Adipose tissue (tissue), 3 donors: ENCODE results near the gene COL11A1. TPM values are rescaled to one million over a fixed set of nuclear protein-coding genes. Genes with fewer than 3 reads are reported as not detected.
"Not testable (repeated sequence)": the region's sequence is repeated elsewhere in the genome, so short reads cannot be mapped to it uniquely, and the experiment has no call there.

Experiments used
- H3K27ac ChIP-seq: one replicate; pipeline ENCODE4 v1.5.1; 2013; ENCODE audit warnings: low read depth, low read length
- WGBS, 3 donors: extraction: QIAGEN DNeasy Blood & Tissue Kit; methylation state at CpG; one replicate each; pipeline ENCODE4 v1.1.7; 2013; 5-methylcytosine and 5-hydroxymethylcytosine counted together
- polyA plus RNA-seq, 3 donors: library from polyadenylated mRNA; stranded (reverse); fragments of 200-250 nt; gene quantifications; one replicate each; pipeline ENCODE4 v1.2.3, GENCODE V29; 2013
- donor health status: healthy with polysubstance abuse.
- donor health status: Bipolar disorder and iron deficiency.
- donor health status: healthy.

The COL11A1 gene
- polyA plus RNA-seq, result under 1 TPM; 0.03 to 0.33 (median 0.11) TPM

- 4 to 11% (median 10%) methylated on average over 34 of the region's 34 CpGs for WGBS, 3 donors
- no peak within 1 kb of the TSS for H3K27ac ChIP-seq
These were observed at the start of gene COL11A1 for GRCh38 chr1:103108376-103109150. COL11A1 (minus strand) TSS chr1:103108522; CDS start chr1:103108178, 344 bp downstream.

- WGBS, 3 donors, result 61 to 67% (median 67%) methylated on average over 4 of the region's 4 CpGs
- no peak overlapping the region for H3K27ac ChIP-seq
These were observed 48.6 kb upstream of the COL11A1 start for GRCh38 chr1:103156966-103157365.

GRCh38 chr1:103146166-103146565, 37.8 kb upstream of the COL11A1 start:
- no peak overlapping the region for H3K27ac ChIP-seq

GRCh38 chr1:103145449-103145848, 37.1 kb upstream of the COL11A1 start:
- WGBS, 3 donors, result 20 to 74% (median 73%) methylated on average over 1 of the region's 1 CpG

GRCh38 chr1:103144681-103145080, 36.4 kb upstream of the COL11A1 start:
- H3K27ac ChIP-seq, result no peak overlapping the region
- WGBS, 3 donors, result 67 to 84% (median 68%) methylated on average over 2 of the region's 2 CpGs

More at GRCh38 chr1:103145449-103145848, 37.1 kb upstream of the COL11A1 start:
- no peak overlapping the region for H3K27ac ChIP-seq

- H3K27ac ChIP-seq, result no peak overlapping the region
- WGBS, 3 donors, result 45 to 54% (median 47%) methylated on average over 2 of the region's 2 CpGs
These were observed 34.1 kb upstream of the COL11A1 start for GRCh38 chr1:103142461-103142860.

- H3K27ac ChIP-seq, result no peak overlapping the region
- WGBS, 3 donors, result 72 to 84% (median 80%) methylated on average over 1 of the region's 1 CpG
These were observed 21.5 kb upstream of the COL11A1 start for GRCh38 chr1:103129796-103130195.

- 21 to 65% (median 32%) methylated on average over 1 of the region's 1 CpG for WGBS, 3 donors
- no peak overlapping the region for H3K27ac ChIP-seq
These were observed 20.9 kb upstream of the COL11A1 start for GRCh38 chr1:103129255-103129654.

- 73 to 76% (median 75%) methylated on average over 2 of the region's 2 CpGs for WGBS, 3 donors
- not testable (repeated sequence) for H3K27ac ChIP-seq
These were observed 19.9 kb upstream of the COL11A1 start for GRCh38 chr1:103128256-103128655.

- 63 to 80% (median 77%) methylated on average over 2 of the region's 2 CpGs for WGBS, 3 donors
- H3K27ac ChIP-seq, result no peak overlapping the region
These were observed 16.9 kb upstream of the COL11A1 start for GRCh38 chr1:103125219-103125618.

- no peak overlapping the region for H3K27ac ChIP-seq
- 79 to 85% (median 82%) methylated on average over 2 of the region's 2 CpGs for WGBS, 3 donors
These were observed 14.8 kb upstream of the COL11A1 start for GRCh38 chr1:103122983-103123720.

- H3K27ac ChIP-seq, result no peak overlapping the region
- WGBS, 3 donors, result 48 to 72% (median 65%) methylated on average over 2 of the region's 2 CpGs
These were observed 12.7 kb upstream of the COL11A1 start for GRCh38 chr1:103120981-103121380.

- no peak overlapping the region for H3K27ac ChIP-seq
These were observed 4.2 kb upstream of the COL11A1 start for GRCh38 chr1:103112546-103112945.

- no peak overlapping the region for H3K27ac ChIP-seq
- 74 to 83% (median 79%) methylated on average over 1 of the region's 1 CpG for WGBS, 3 donors
These were observed 3.6 kb upstream of the COL11A1 start for GRCh38 chr1:103111926-103112325.

- H3K27ac ChIP-seq, result no peak overlapping the region
- WGBS, 3 donors, result 0 to 37% (median 0%) methylated on average over 1 of the region's 1 CpG
These were observed 2.4 kb upstream of the COL11A1 start for GRCh38 chr1:103110701-103111100.

GRCh38 chr1:103109311-103109920, 1.1 kb upstream of the COL11A1 start:
- WGBS, 3 donors, result 74 to 82% (median 81%) methylated on average over 6 of the region's 6 CpGs

GRCh38 chr1:103107741-103108375, 464 bp downstream of the COL11A1 start:
- WGBS, 3 donors, result 1 to 3% (median 2%) methylated on average over 19 of the region's 19 CpGs
- H3K27ac ChIP-seq, result no peak overlapping the region

More at GRCh38 chr1:103109311-103109920, 1.1 kb upstream of the COL11A1 start:
- H3K27ac ChIP-seq, result no peak overlapping the region

- WGBS, 3 donors, result 0 to 2% (median 2%) methylated on average over 22 to 23 of the region's 23 CpGs
- no peak overlapping the region for H3K27ac ChIP-seq
These were observed 1.6 kb downstream of the COL11A1 start for GRCh38 chr1:103106426-103107341.
